Stimulated activated CD8-positive, alpha-beta memory T cell treated with anti-CD3 and anti-CD28 coated beads, Interleukin-12 subunit alpha, Interleukin-12 subunit beta, amount 100 ng/mL, for 4 hours (primary cell): Measurements from ENCODE around the gene GABRG3.
"Not testable (repeated sequence)": the region's sequence is repeated elsewhere in the genome, so short reads cannot be mapped to it uniquely, and the experiment has no call there.

Experiments
- DNase-seq: peaks from one replicate; pipeline ENCODE4 v3.0.0-alpha.2; 2020; ENCODE audit warnings: low read depth

GABRG3 gene

GRCh38 chr15:27003003-27003402 is 32.0 kb downstream of the GABRG3 start:
- not testable (repeated sequence) for DNase-seq

GRCh38 chr15:27004226-27004625 is 33.2 kb downstream of the GABRG3 start:
- not testable (repeated sequence) for DNase-seq

GRCh38 chr15:27017168-27017809 is 46.3 kb downstream of the GABRG3 start:
- no peak for DNase-seq

GRCh38 chr15:27019687-27020086 is 48.7 kb downstream of the GABRG3 start:
- no peak for DNase-seq

GRCh38 chr15:27025481-27025966 is 54.5 kb downstream of the GABRG3 start:
- no peak for DNase-seq

- DNase-seq, result no peak
These were observed 56.2 kb downstream of the GABRG3 start for GRCh38 chr15:27027229-27027628.

- no peak for DNase-seq
These were observed 58.0 kb downstream of the GABRG3 start for GRCh38 chr15:27028858-27029477.

GRCh38 chr15:27036210-27036609 is 65.2 kb downstream of the GABRG3 start:
- DNase-seq, result no peak

- no peak for DNase-seq
These were observed 66.5 kb downstream of the GABRG3 start for GRCh38 chr15:27037501-27037900.

- DNase-seq, result no peak
These were observed 68.2 kb downstream of the GABRG3 start for GRCh38 chr15:27039152-27039551.

- no peak for DNase-seq
These were observed 71.2 kb downstream of the GABRG3 start for GRCh38 chr15:27042230-27042629.

GRCh38 chr15:27042646-27043045 is 71.7 kb downstream of the GABRG3 start:
- no peak for DNase-seq

GRCh38 chr15:27043770-27044169 is 72.8 kb downstream of the GABRG3 start:
- no peak for DNase-seq

- DNase-seq, result no peak
These were observed 74.8 kb downstream of the GABRG3 start for GRCh38 chr15:27045796-27046195.

GRCh38 chr15:27046880-27047279 is 75.9 kb downstream of the GABRG3 start:
- DNase-seq, result no peak

- DNase-seq, result no peak
These were observed 79.2 kb downstream of the GABRG3 start for GRCh38 chr15:27050163-27050562.

GRCh38 chr15:27054426-27054825 is 83.4 kb downstream of the GABRG3 start:
- no peak for DNase-seq

- DNase-seq, result no peak
These were observed 87.1 kb downstream of the GABRG3 start for GRCh38 chr15:27057904-27058645.

- DNase-seq, result no peak
These were observed 88.0 kb downstream of the GABRG3 start for GRCh38 chr15:27058939-27059338.

GRCh38 chr15:27059610-27060202 is 88.7 kb downstream of the GABRG3 start:
- no peak for DNase-seq

GRCh38 chr15:27061739-27062138 is 90.8 kb downstream of the GABRG3 start:
- DNase-seq, result no peak

- no peak for DNase-seq
These were observed 92.0 kb downstream of the GABRG3 start for GRCh38 chr15:27062951-27063350.

GRCh38 chr15:27064080-27064479 is 93.1 kb downstream of the GABRG3 start:
- DNase-seq, result no peak
